Keratinocyte (primary cell): ENCODE results near the gene MAPK13. TPM values are rescaled to one million over a fixed set of nuclear protein-coding genes. Genes with fewer than 3 reads are reported as not detected.

Experiments used
- DNase-seq: peaks from one replicate; pipeline ENCODE4 v3.0.0-alpha.2; 2011; ENCODE audit warnings: low read depth, missing footprints, low spot score
- FAIRE-seq: peaks from 2 replicates; lab custom pipeline; 2011; peaks lifted over from hg19 to GRCh38; lab: Jason Lieb, UNC
- H2AFZ ChIP-seq: 2 replicates; pipeline ENCODE4 v1.6.0; 2012; ENCODE audit warnings: low read length, control low read depth, inconsistent platforms; ENCODE audit not compliant: control insufficient read depth
- H3K27ac ChIP-seq: 2 replicates; pipeline ENCODE4 v1.5.1; 2011; ENCODE audit warnings: low read length; ENCODE audit not compliant: control insufficient read depth, insufficient read depth
- H3K27me3 ChIP-seq: 3 replicates; pipeline ENCODE4 v1.6.0; 2011; ENCODE audit warnings: low read length; ENCODE audit not compliant: control insufficient read depth, insufficient read depth; ENCODE audit errors: extremely low read depth
- H3K36me3 ChIP-seq, 2 experiments: 2 replicates in 1 of 2; 3 replicates in 1 of 2; pipeline ENCODE4 v1.5.1; 2011; ENCODE audit warnings: low read length in 2 of 2, mild to moderate bottlenecking in 1 of 2; ENCODE audit not compliant: control insufficient read depth in 2 of 2, insufficient read depth in 2 of 2; ENCODE audit errors: extremely low read depth in 1 of 2
- H3K4me1 ChIP-seq: 3 replicates; pipeline ENCODE4 v1.5.1; 2011; ENCODE audit warnings: low read length; ENCODE audit not compliant: control insufficient read depth, insufficient read depth; ENCODE audit errors: extremely low read depth
- H3K4me2 ChIP-seq: 3 replicates; pipeline ENCODE4 v1.6.0; 2011; ENCODE audit warnings: low read depth, low read length; ENCODE audit not compliant: control insufficient read depth, insufficient read depth; ENCODE audit errors: extremely low read depth
- H3K4me3 ChIP-seq, 3 experiments: fragments of 200-600 bp in 1 of 3; sonication (generic) in 1 of 3; 2 replicates in 2 of 3; 3 replicates in 1 of 3; pipeline ENCODE4 v1.5.1; 2011 to 2016; ENCODE audit warnings: low read length in 3 of 3, mild to moderate bottlenecking in 3 of 3, control low read depth in 2 of 3, inconsistent platforms in 1 of 3, low read depth in 1 of 3, mixed read lengths in 1 of 3, mixed run types in 1 of 3, moderate library complexity in 1 of 3; ENCODE audit not compliant: control insufficient read depth in 2 of 3, insufficient read depth in 2 of 3; ENCODE audit errors: extremely low read depth in 1 of 3
- H3K79me2 ChIP-seq: 2 replicates; pipeline ENCODE4 v1.6.0; 2012; ENCODE audit warnings: low read length; ENCODE audit not compliant: control insufficient read depth, insufficient read depth
- H3K9ac ChIP-seq: 3 replicates; pipeline ENCODE4 v1.6.0; 2011; ENCODE audit warnings: low read length; ENCODE audit not compliant: control insufficient read depth, insufficient read depth; ENCODE audit errors: extremely low read depth
- H3K9me1 ChIP-seq: 3 replicates; pipeline ENCODE4 v1.6.0; 2011; ENCODE audit warnings: low read length; ENCODE audit not compliant: control insufficient read depth, insufficient read depth; ENCODE audit errors: extremely low read depth
- H3K9me3 ChIP-seq: 2 replicates; pipeline ENCODE4 v1.5.1; 2012; ENCODE audit warnings: low read depth, low read length; ENCODE audit not compliant: control insufficient read depth
- H4K20me1 ChIP-seq: 3 replicates; pipeline ENCODE4 v1.6.0; 2011; ENCODE audit warnings: low read length; ENCODE audit not compliant: control insufficient read depth, insufficient read depth; ENCODE audit errors: extremely low read depth
- CTCF ChIP-seq, 3 experiments: IDR thresholded peaks in 1 of 3; conservative IDR thresholded peaks in 1 of 3; optimal IDR thresholded peaks in 1 of 3; 2 replicates in 2 of 3; 3 replicates in 1 of 3; pipeline versions ENCODE3 to v1.5.1; 2011; ENCODE audit warnings: low read length in 3 of 3, mild to moderate bottlenecking in 3 of 3, moderate library complexity in 2 of 3, control low read depth in 1 of 3, inconsistent platforms in 1 of 3; ENCODE audit not compliant: insufficient read depth in 2 of 3; ENCODE audit errors: extremely low read depth in 1 of 3
- EZH2 ChIP-seq: IDR thresholded peaks from one replicate; pipeline ENCODE4 v1.6.1; 2012; ENCODE audit warnings: inconsistent platforms, mild to moderate bottlenecking, low read length, moderate library complexity
- dilution Hi-C: fragments of 300-500 bp; cut with MboI; formaldehyde crosslinking; loops from one replicate; pipeline ENCODE4 v1.7.0; 2020; ENCODE audit warnings: low sequenced_read_pairs; ENCODE audit not compliant: extremely low pct_ligation_motif_present
- polyA plus RNA-seq, 5 experiments: library from polyadenylated mRNA; depleted of rRNA in 3 of 5; stranded (reverse) in 3 of 5; stranded (forward) in 1 of 5; unstranded in 1 of 5; fragments of >200 nt; gene quantifications; 1 replicate in 1 of 5; 2 replicates in 3 of 5; 3 replicates in 1 of 5; pipeline versions ENCODE4 v1.2.1 to v1.2.3, GENCODE V29; 2011 to 2012; ENCODE audit warnings: missing spikeins in 2 of 5, low read depth in 1 of 5, low replicate concordance in 1 of 5

Gene MAPK13
- polyA plus RNA-seq, 1 donor (not counting 4 experiments of a cell fraction or from before 2014, with no cell fraction given), result 19.3 TPM

DNA sequence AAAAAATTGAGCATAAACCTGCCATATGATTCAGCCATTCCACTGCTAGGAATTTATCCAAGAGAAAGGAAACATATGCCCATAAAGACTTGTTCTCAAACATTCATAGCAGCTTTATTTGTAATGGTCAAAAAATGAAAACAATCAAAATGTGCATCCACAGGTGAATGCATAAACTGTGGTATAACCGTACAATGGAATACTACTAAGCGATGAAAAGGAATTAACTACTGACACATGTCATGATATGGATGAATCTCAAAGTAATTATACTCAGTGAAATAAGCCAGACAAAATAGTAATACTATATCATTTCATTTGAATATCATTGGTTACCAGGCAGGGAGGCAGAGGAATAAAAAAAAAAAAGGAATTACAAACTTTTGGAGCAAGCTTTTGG lies 40.4 kb downstream of the MAPK13 start:
- FAIRE-seq, result no peak
- H3K9me3 ChIP-seq, result no peaks in the 10 kb centered on the region
- dilution Hi-C loops, result no loop called here
- no peak overlapping the region for H3K27ac ChIP-seq
- H3K9me1 ChIP-seq, result no peaks in the 10 kb centered on the region
- no peak overlapping the region for H3K9ac ChIP-seq
- H3K79me2 ChIP-seq, result no peaks in the 10 kb centered on the region
- H3K4me3 ChIP-seq, result no peak overlapping the region
- no peak overlapping the region for H2AFZ ChIP-seq
- no peak overlapping the region for H3K4me2 ChIP-seq
- H4K20me1 ChIP-seq, result no peaks in the 10 kb centered on the region
- no peaks in the 10 kb centered on the region for H3K4me1 ChIP-seq
- TF ChIP-seq CTCF (optimal IDR thresholded peaks at IDR 0.05 in 1 of 3, IDR thresholded peaks at IDR 0.05 in 1 of 3, conservative IDR thresholded peaks at IDR 0.05 in 1 of 3; ENCODE audit: extremely low read depth in 1 of 3, insufficient read depth in 2 of 3, low read length in 3 of 3) (no peak), EZH2 (no peak)
- no peaks in the 10 kb centered on the region for H3K27me3 ChIP-seq
- no peaks in the 10 kb centered on the region for H3K36me3 ChIP-seq
- no peak for DNase-seq

DNA sequence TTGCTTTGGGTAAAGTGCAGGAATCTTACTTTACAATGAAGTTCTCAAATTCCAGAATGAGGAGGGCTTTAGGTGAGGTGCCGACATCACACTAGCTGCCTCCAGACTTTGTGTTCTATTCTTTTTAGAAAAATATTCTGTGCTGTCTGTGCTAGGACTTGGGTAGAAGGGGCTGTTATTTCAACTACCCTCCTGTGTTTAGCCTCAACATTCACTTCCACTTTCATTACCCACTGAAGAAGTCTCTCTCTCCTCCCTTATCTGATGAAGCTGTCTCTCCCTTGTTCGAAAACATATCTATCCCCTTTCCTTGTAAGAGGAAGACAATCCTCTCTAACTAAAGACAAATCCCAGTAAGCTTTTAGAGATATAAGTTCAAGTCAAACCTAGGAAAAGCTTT lies 41.3 kb downstream of the MAPK13 start:
- TF ChIP-seq EZH2 (no peak), CTCF (optimal IDR thresholded peaks at IDR 0.05 in 1 of 3, IDR thresholded peaks at IDR 0.05 in 1 of 3, conservative IDR thresholded peaks at IDR 0.05 in 1 of 3; ENCODE audit: extremely low read depth in 1 of 3, insufficient read depth in 2 of 3, low read length in 3 of 3) (no peak)
- no peak for FAIRE-seq
- Histone ChIP-seq H3K9ac (no peak overlapping the region), H3K79me2 (no peaks in the 10 kb centered on the region), H4K20me1 (no peaks in the 10 kb centered on the region), H3K27me3 (no peaks in the 10 kb centered on the region), H3K9me3 (no peaks in the 10 kb centered on the region), H3K36me3 (no peaks in the 10 kb centered on the region), H3K9me1 (no peaks in the 10 kb centered on the region), H3K27ac (no peak overlapping the region), H2AFZ (no peak overlapping the region), H3K4me1 (no peaks in the 10 kb centered on the region), H3K4me2 (no peak overlapping the region), H3K4me3 (no peak overlapping the region)
- dilution Hi-C loops, result no loop called here
- no peak for DNase-seq
